GM21526 (cell line): Measurements from ENCODE around the gene CKS2.

Experiments
- ATAC-seq: cut with Tn5 transposase; IDR thresholded peaks from one replicate; pipeline ENCODE4 v1.9.1; 2021; ENCODE audit warnings: moderate library complexity; ENCODE audit not compliant: unreplicated experiment, low FRiP score

CKS2 gene

GRCh38 chr9:89363921-89364665, 53.1 kb downstream of the CKS2 start:
- ATAC-seq: no peak

- ATAC-seq: no peak
Observed at GRCh38 chr9:89364666-89365531, 53.9 kb downstream of the CKS2 start.

GRCh38 chr9:89365532-89365912, 54.5 kb downstream of the CKS2 start:
- ATAC-seq: no peak
